PFSK-1 (cell line): Measurements from ENCODE around the gene CD302.

Experiments
- FOXP2 ChIP-seq: optimal IDR thresholded peaks from 2 replicates; pipeline ENCODE3; 2011; ENCODE audit warnings: borderline replicate concordance, control low read depth, inconsistent platforms; ENCODE audit not compliant: insufficient read depth; ENCODE audit errors: extremely low read length, extremely low read depth
- POLR2AphosphoS5 ChIP-seq: IDR thresholded peaks from 2 replicates; pipeline ENCODE4 v1.6.1; 2012; ENCODE audit warnings: low read depth, mild to moderate bottlenecking, control low read depth, low read length, moderate library complexity
- REST ChIP-seq, 2 experiments: IDR thresholded peaks; 2 replicates each; pipeline versions ENCODE4 v1.6.1 to v1.8.0; 2011 to 2012; ENCODE audit warnings: low read depth in 2 of 2, low read length in 2 of 2, control low read depth in 1 of 2, inconsistent platforms in 1 of 2, mild to moderate bottlenecking in 1 of 2, moderate library complexity in 1 of 2; ENCODE audit not compliant: insufficient read depth in 1 of 2
- SIN3A ChIP-seq: IDR thresholded peaks from 2 replicates; pipeline ENCODE4 v1.6.1; 2012; ENCODE audit warnings: mild to moderate bottlenecking, low read length, moderate library complexity, borderline replicate concordance; ENCODE audit not compliant: insufficient read depth
- TAF1 ChIP-seq: IDR thresholded peaks from 2 replicates; pipeline ENCODE4 v1.6.1; 2012; ENCODE audit warnings: low read length, control low read depth, borderline replicate concordance; ENCODE audit not compliant: insufficient read depth

CD302 gene

GRCh38 chr2:159775021-159775420 is 23.0 kb downstream of the CD302 start:
- no peak for TF ChIP-seq TAF1

GRCh38 chr2:159774370-159774990 is 23.5 kb downstream of the CD302 start:
- TF ChIP-seq REST (IDR thresholded peaks at IDR 0.05; ENCODE audit: insufficient read depth in 1 of 2, low read depth in 2 of 2, low read length in 2 of 2) (no peak), FOXP2 (no peak), POLR2AphosphoS5 (0 out of 2 replicates have a peak, but pooled peaks have one; percentile 39), TAF1 (no peak), SIN3A (no peak)

GRCh38 chr2:159773886-159774285 is 24.1 kb downstream of the CD302 start:
- TF ChIP-seq FOXP2 (no peak), SIN3A (no peak), TAF1 (no peak), REST (IDR thresholded peaks at IDR 0.05; ENCODE audit: insufficient read depth in 1 of 2, low read depth in 2 of 2, low read length in 2 of 2) (no peak), POLR2AphosphoS5 (no peak)

GRCh38 chr2:159773426-159773825 is 24.6 kb downstream of the CD302 start:
- TF ChIP-seq REST (IDR thresholded peaks at IDR 0.05; ENCODE audit: insufficient read depth in 1 of 2, low read depth in 2 of 2, low read length in 2 of 2) (no peak), FOXP2 (no peak), SIN3A (no peak), POLR2AphosphoS5 (no peak; the same call in 1 of the 2 replicates), TAF1 (no peak)

GRCh38 chr2:159769147-159769546 is 28.9 kb downstream of the CD302 start:
- no peak for TF ChIP-seq SIN3A
- no peak for TF ChIP-seq TAF1
- TF ChIP-seq POLR2AphosphoS5: no peak
- TF ChIP-seq FOXP2: no peak
- TF ChIP-seq REST (IDR thresholded peaks at IDR 0.05; ENCODE audit: insufficient read depth in 1 of 2, low read depth in 2 of 2, low read length in 2 of 2): no peak
